Germinal center (tissue), 1 donor: Measurements from ENCODE around the gene OTOG.

Source experiments
- DNase-seq: peaks from one replicate; pipeline ENCODE4 v3.0.0; 2012; ENCODE audit warnings: mixed read lengths, low spot score

OTOG gene

DNA sequence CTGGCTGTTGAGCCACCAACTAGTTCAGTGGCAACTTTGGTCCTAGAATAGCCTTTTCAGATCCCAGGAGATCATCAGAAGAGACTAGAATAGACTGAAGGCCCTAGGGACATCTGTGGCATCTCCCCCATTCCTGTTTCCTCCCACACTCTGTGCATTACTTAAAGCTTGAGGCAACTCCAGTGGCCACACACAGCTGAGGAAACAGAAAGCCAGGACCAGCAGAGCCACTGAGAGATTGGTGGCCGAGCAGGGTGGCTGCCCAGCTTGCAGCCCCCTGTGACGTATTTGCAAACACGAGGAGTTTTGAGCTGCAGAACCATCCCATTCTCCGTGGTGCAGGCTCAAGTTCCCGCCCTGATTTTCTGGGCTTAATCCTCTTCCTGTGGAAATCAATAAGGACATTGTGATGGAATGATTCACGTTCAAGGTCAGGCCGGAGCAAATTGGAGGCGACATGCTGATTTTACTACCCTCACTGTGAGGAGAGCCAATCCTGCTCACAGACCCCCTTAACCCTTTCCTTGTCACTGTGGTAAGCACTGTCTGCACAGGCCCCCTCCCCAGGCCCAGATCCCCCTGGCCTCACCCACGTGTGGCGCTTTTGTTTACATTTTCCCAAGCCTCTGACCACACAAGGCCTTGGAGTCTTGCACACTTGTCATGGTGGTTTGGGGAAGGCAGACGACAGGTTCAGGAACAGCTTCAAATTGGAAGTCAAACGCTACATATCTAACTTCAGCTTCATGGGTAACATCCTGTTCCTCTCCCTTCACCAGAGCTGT, 103.3 kb downstream of the OTOG start:
- DNase-seq = no peak

- no peak for DNase-seq
Observed at GRCh38 chr11:17651061-17651460, 104.0 kb downstream of the OTOG start.

DNA sequence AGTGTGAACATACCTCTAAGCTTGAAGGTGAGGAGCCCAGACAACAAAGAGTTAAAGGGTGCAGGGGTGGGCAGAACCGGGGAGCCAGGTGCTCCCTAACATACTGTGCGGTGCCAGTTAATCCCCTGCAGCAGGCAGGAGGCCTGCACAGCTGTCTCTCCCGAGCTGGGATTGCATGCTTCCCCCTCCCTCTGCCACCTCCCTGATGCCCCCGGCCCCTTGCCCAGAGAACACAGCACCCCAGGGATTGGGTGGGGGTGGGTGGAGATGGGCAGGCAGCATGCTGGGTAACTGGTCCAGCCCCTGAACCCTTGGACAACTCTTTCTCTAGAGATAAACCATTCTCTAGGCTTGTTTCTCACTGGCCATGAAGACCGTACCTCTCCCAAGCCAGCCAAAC, 104.6 kb downstream of the OTOG start:
- DNase-seq = no peak

DNA sequence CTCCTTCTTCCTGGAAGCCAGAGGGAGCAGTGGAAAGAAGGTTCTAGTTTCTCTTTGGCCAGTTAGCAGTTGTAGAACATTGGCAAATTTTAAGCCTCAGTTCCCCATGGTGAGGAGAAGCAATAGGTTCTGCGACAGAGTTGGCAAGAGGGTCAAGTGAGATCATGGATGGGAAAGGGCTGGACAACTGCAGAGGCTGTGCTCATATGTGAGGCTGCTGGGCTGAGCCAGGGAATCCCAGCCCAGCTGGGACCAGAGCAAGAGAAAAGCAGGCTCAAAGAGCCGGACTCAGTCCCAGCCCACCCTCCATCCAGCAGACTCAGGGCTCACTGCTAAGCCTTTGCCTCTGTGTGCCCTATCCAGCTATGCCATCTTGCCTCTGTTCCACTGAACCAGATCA, 105.5 kb downstream of the OTOG start:
- DNase-seq = no peak

- no peak for DNase-seq
Observed at GRCh38 chr11:17653611-17654010, 106.6 kb downstream of the OTOG start.

DNA sequence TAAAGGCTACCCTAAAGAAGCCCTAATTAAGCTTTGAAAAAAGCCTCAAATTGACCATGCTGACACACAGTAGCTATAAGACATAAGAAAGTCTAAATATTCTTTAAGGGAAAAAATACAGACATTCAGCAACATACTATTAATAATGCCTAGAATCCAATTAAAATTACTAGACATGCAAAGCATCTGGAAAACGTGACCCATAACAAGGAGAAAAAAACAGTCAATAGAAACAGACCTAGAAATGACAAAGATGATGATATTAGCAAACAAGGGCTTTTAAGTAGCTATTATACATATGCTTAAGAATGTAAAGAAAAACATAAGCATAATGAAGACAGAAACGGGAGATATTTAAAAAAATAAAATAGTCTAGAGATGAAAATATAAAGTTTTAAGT, 108.6 kb downstream of the OTOG start:
- no peak for DNase-seq

DNA sequence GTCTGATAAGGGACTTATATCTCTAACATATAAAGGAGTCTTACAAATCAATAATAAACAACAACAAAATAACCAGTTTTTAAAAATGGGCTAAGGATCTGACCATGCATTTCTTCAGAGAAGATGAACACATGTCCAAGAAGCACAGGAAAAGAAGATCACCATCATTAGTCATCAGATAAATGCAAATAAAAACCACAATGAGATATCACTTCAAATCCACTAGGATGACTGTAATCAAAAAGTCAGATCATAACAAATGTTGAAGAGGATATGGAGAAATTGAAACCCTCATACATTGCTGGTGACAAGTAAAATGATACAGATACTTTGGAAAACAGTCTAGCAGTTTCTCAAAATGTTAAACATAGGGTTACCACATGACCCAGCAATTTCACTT, 111.2 kb downstream of the OTOG start:
- DNase-seq = no peak

- no peak for DNase-seq
Observed at GRCh38 chr11:17668166-17668565, 121.1 kb downstream of the OTOG start.

DNA sequence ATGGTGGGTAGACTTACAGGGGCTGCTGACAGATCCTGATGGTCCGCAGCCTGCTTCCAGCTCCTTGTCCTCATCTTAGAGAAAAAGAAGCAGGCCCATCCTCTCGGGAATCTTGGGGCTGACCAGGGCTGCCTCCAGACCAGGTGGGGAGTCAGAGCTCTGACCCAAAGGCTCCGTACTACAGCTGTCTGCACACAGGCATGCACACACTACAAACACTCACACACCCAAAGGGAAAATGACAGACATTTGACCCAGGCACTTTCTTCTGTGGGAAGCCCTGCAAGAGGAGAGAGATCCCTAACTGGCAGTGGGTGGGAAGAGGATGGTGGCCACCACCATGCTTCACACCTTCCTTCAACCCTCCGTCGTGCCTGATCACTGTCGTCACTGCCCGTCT, 125.4 kb downstream of the OTOG start:
- no peak for DNase-seq

DNA sequence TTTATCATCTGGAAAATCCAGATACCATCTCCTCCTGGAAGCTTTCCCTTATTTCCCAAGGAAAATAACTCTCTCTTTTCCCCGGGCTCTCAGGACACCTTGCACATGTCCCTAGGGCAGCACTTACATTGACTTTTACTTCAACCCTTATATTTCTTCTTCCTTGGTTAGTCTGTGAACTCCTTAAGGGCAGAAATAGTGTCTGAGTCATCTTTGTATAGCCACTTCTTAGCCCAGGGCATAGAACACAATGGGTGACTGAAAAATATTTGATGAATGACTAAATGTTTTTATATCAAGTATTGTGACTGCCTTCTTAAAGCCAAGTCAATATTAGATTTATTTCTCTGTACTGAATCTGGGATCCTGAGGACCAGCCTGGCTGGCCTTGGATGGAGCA, 126.9 kb downstream of the OTOG start:
- DNase-seq = no peak

DNA sequence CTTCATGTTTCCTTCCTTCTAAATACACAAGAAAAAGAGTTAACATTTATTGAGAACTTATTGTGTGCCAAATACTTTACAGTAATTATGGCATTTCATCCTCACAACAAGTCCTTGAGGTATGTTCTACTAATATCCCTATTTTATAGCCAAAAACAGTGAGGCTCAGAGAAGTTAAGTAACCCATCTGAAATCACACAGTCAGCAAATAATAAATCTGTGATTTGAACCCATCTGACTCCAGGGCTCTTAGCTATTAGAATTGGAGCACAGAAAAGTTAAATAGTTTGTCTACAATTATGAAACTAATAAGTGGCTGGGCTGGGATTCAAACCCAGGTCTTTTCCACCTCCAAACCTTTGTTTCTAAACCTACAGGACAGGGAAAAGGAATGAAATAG, 135.8 kb downstream of the OTOG start:
- DNase-seq = no peak

- DNase-seq = no peak
Observed at GRCh38 chr11:17683377-17684161, 136.5 kb downstream of the OTOG start.

- no peak for DNase-seq
Observed at GRCh38 chr11:17684550-17684949, 137.5 kb downstream of the OTOG start.

DNA sequence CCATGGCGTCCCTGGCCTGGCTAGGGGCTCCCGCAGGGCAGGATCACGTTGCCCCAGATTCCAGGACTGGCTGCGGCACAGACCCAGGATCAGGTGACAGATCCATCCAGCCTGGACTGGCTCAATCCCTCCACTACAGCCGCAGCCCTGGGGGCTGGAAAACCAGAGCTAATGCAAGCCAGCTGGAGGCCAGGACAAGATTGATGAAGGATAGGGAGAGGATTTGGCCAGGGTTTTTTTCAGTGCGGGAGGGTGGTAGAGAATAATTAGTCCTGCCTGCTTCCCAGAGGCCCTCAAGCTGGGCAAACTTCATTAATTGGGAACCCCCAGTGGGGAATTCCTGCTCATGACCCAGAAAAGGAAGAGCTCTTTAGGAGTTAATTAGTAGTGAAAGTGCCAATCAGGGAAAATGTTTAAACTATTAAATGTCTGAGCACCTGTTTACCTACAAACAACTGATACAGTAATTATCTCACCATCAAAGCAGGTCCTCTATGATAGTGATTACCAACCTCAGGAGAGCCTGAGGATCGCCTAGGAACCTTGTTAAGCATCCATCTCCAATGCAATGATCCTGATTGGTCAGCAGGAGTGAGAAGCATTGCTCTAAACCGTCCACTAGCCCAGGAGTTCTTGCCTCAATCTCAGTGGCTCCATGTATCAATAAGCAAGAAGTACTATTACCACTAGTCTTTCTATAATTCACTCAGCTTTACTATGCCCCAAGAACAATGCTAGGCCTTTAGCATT, 139.3 kb downstream of the OTOG start:
- no peak for DNase-seq

- no peak for DNase-seq
Observed at GRCh38 chr11:17687946-17688670, 141.0 kb downstream of the OTOG start.

GRCh38 chr11:17691550-17691949, 144.5 kb downstream of the OTOG start:
- no peak for DNase-seq

- DNase-seq = no peak
Observed at GRCh38 chr11:17691976-17692375, 144.9 kb downstream of the OTOG start.

DNA sequence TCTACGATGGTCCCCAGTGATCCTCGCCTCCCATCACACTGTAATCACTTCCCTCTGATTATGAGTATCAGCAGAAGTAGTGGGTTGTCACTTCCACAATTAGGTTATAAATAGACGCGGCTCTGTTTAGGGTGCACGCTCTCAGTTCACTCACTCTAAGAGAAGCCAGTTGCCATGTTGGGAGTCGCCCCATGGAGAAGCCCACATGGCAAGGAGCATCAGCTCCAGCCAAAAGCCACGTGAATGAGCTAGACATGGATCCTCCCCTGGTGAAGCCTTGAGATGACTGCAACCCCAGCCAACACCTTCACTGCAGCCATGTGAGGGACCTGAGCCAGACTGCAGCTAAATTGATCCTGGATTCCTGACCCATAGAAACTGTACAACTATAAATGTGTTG, 145.9 kb downstream of the OTOG start:
- no peak for DNase-seq

DNA sequence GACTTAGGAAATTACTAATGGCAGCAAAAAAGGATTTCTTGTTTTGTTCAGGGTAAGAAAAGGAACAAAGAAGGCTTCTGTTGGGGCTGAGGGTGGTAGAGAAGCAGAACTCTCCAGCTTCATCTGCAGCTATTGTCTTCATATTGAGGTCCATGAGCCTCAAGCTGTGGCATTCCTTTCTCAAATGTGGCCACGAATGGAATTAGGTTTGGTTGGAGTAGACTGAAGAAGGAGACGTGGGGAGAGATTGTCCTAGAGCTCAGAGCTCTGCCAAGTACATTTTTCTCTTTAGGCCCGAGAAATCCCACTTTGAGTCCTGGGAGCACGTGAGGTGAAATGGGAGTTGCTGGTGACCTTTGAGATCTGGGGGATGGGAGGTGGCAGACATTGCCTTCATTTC, 146.5 kb downstream of the OTOG start:
- DNase-seq = no peak

DNA sequence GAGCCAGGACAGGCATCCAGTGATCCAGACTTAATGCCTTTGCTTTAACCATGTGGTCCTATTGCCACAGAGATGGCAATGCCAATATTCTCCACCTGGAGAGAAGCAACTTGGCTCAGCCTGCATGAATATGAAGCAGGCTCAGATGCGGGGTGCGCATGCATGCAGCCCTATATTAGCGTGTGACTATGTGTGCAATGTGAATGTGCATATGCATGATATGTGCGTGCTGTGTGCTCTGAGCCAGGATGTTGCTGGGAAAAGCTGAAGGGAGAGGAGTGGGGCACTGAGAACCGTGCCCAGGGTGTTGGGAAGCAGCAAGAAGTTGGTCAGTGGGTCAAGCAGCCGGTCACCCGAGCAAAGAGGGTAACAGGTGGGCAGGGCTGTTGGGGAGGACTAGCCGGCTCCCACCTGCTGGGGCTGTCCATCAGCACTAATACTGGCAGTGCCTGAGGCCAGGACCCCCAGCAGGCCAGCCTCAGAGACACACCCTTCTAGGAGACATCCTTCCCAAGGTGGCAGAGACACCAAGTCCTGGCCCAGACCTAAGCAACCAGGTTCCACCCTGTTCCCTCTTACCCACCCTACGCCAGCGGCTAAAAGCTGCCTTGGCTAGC, 147.5 kb downstream of the OTOG start:
- no peak for DNase-seq
